WTC11 (cell line): ENCODE measurements around the gene FAM193B. TPM values are rescaled to one million over a fixed set of nuclear protein-coding genes. Genes with fewer than 3 reads are reported as not detected.
A peak's percentile ranks its signal among the peaks of the same experiment; 100 is the strongest.

Experiments used
- ATAC-seq: fragments of 200-7000 bp; cut with Tn5 transposase; 2 replicates; pipeline ENCODE4 v1.10.0; 2021; ENCODE audit warnings: mild to moderate bottlenecking, moderate library complexity
- Bru-seq: library from RNA; stranded (reverse); fragments of 400-500 nt; gene quantifications from one replicate; lab custom pipeline; 2021; lab: Mats Ljungman, UMichigan
- CTCF ChIA-PET: fragments of 300-600 bp; sonication (Branson Sonifier 250); formaldehyde crosslinking; loops from one replicate; lab custom pipeline; 2021; ENCODE audit warnings: antibody characterized with exemption; lab: Charles Lee
- POLR2A ChIA-PET: fragments of 350-600 bp; sonication (Branson Sonifier 250); formaldehyde crosslinking; loops from one replicate; lab custom pipeline; 2021; ENCODE audit warnings: antibody characterized with exemption; lab: Charles Lee
- DNase-seq: peaks from one replicate; pipeline ENCODE4 v3.0.0; 2021; ENCODE audit warnings: low spot score
- H3K27ac Mint-ChIP-seq: 2 replicates; pipeline ENCODE4 v1.8.0; 2021; ENCODE audit warnings: mixed read lengths
- H3K27me3 Mint-ChIP-seq: 2 replicates; pipeline ENCODE4 v1.8.0; 2021; ENCODE audit warnings: low read depth, mild to moderate bottlenecking, moderate library complexity, mixed read lengths
- H3K36me3 Mint-ChIP-seq: 2 replicates; pipeline ENCODE4 v1.8.0; 2021; ENCODE audit warnings: mixed read lengths
- H3K4me1 Mint-ChIP-seq: 2 replicates; pipeline ENCODE4 v1.8.0; 2022; ENCODE audit warnings: mixed read lengths
- H3K4me3 Mint-ChIP-seq: 2 replicates; pipeline ENCODE4 v1.8.0; 2021; ENCODE audit warnings: mild to moderate bottlenecking, moderate library complexity, mixed read lengths
- H3K9me3 Mint-ChIP-seq: 2 replicates; pipeline ENCODE4 v1.8.0; 2021; ENCODE audit warnings: mixed read lengths
- ATF1 ChIP-seq: sonication (generic); formaldehyde crosslinking; IDR thresholded peaks from 2 replicates; pipeline ENCODE4 v1.8.1; 2023; ENCODE audit warnings: mild to moderate bottlenecking, moderate library complexity, missing genetic modification reagents
- CBFB ChIP-seq: sonication (generic); formaldehyde crosslinking; IDR thresholded peaks from 2 replicates; pipeline ENCODE4 v1.8.1; 2022; ENCODE audit warnings: mild to moderate bottlenecking, low read depth, missing genetic modification reagents
- CREM ChIP-seq: sonication (generic); formaldehyde crosslinking; IDR thresholded peaks from 2 replicates; pipeline ENCODE4 v1.8.1; 2022; ENCODE audit warnings: mild to moderate bottlenecking, missing genetic modification reagents, moderate library complexity
- ELF4 ChIP-seq: sonication (generic); formaldehyde crosslinking; IDR thresholded peaks from 2 replicates; pipeline ENCODE4 v1.8.1; 2022; ENCODE audit warnings: low read depth, mild to moderate bottlenecking, moderate library complexity, missing genetic modification reagents
- FOXJ3 ChIP-seq: sonication (generic); formaldehyde crosslinking; IDR thresholded peaks from 2 replicates; pipeline ENCODE4 v1.9.0; 2021; ENCODE audit warnings: missing genetic modification reagents, mild to moderate bottlenecking, borderline replicate concordance
- FOXK1 ChIP-seq: sonication (generic); formaldehyde crosslinking; IDR thresholded peaks from 2 replicates; pipeline ENCODE4 v1.8.0; 2022; ENCODE audit warnings: mild to moderate bottlenecking, moderate library complexity, missing genetic modification reagents
- GABPB1 ChIP-seq: sonication (generic); formaldehyde crosslinking; IDR thresholded peaks from 2 replicates; pipeline ENCODE4 v1.8.1; 2023; ENCODE audit warnings: mild to moderate bottlenecking, missing genetic modification reagents
- GRHL2 ChIP-seq: fragments of 250-450 bp; sonication (Bioruptor Pico); IDR thresholded peaks from 2 replicates; pipeline ENCODE4 v1.8.0; 2022; ENCODE audit warnings: mild to moderate bottlenecking, moderate library complexity; ENCODE audit not compliant: insufficient replicate concordance, severe bottlenecking
- HMGA2 ChIP-seq: fragments of 250-450 bp; sonication (Bioruptor Pico); IDR thresholded peaks from 2 replicates; pipeline ENCODE4 v1.4.0; 2021; ENCODE audit warnings: mild to moderate bottlenecking, moderate library complexity
- NFATC4 ChIP-seq: fragments of 250-450 bp; sonication (Bioruptor Pico); IDR thresholded peaks from 2 replicates; pipeline ENCODE4 v1.9.0; 2021; ENCODE audit warnings: mild to moderate bottlenecking
- NR2C2 ChIP-seq: sonication (generic); formaldehyde crosslinking; IDR thresholded peaks from 2 replicates; pipeline ENCODE4 v1.8.0; 2022; ENCODE audit warnings: mild to moderate bottlenecking, missing genetic modification reagents
- NR3C1 ChIP-seq: sonication (generic); formaldehyde crosslinking; conservative IDR thresholded peaks from 2 replicates; pipeline ENCODE4 v1.8.1; 2023; ENCODE audit warnings: low read depth, mild to moderate bottlenecking, missing genetic modification reagents
- PRRX2 ChIP-seq: fragments of 250-450 bp; sonication (Bioruptor Pico); IDR thresholded peaks from 2 replicates; pipeline ENCODE4 v1.8.0; 2021; ENCODE audit warnings: mild to moderate bottlenecking
- RELA ChIP-seq: sonication (generic); formaldehyde crosslinking; IDR thresholded peaks from 2 replicates; pipeline ENCODE4 v1.8.1; 2022; ENCODE audit warnings: missing genetic modification reagents, mild to moderate bottlenecking, borderline replicate concordance
- TEAD1 ChIP-seq: sonication (generic); formaldehyde crosslinking; IDR thresholded peaks from 2 replicates; pipeline ENCODE4 v1.8.0; 2022; ENCODE audit warnings: mild to moderate bottlenecking, missing genetic modification reagents
- long read RNA-seq, 3 experiments: library from RNA in 1 of 3; library from capped mRNA in 1 of 3; library from polyadenylated mRNA in 1 of 3; unstranded in 2 of 3; stranded (forward) in 1 of 3; transcript quantifications; one replicate each; pipeline ENCODE4 v2.0.0, GENCODE V29; 2021
- total RNA-seq: library from RNA; stranded (reverse); gene quantifications from 3 replicates; pipeline ENCODE4 v1.2.3, GENCODE V29; 2021
- TF ChIP-seq, protein P1 (sequence below): sonication (generic); formaldehyde crosslinking; IDR thresholded peaks from 2 replicates; pipeline ENCODE4 v1.8.1; 2023; ENCODE audit warnings: mild to moderate bottlenecking, missing genetic modification reagents, moderate library complexity
- TF ChIP-seq, protein P2 (sequence below): fragments of 250-450 bp; sonication (Bioruptor Pico); conservative IDR thresholded peaks from 2 replicates; pipeline ENCODE4 v1.9.0; 2021; ENCODE audit warnings: mild to moderate bottlenecking
- TF ChIP-seq, protein P3 (sequence below): fragments of 250-450 bp; sonication (Bioruptor Pico); IDR thresholded peaks from 2 replicates; pipeline ENCODE4 v1.9.0; 2021; ENCODE audit warnings: mild to moderate bottlenecking
- TF ChIP-seq, protein P4 (sequence below): sonication (generic); formaldehyde crosslinking; IDR thresholded peaks from 2 replicates; pipeline ENCODE4 v1.8.0; 2022; ENCODE audit warnings: mild to moderate bottlenecking, missing genetic modification reagents
- TF ChIP-seq, protein P5 (sequence below): sonication (generic); formaldehyde crosslinking; IDR thresholded peaks from 2 replicates; pipeline ENCODE4 v1.8.0; 2023; ENCODE audit warnings: mild to moderate bottlenecking, missing genetic modification reagents
- TF ChIP-seq, protein P6 (sequence below): sonication (generic); formaldehyde crosslinking; IDR thresholded peaks from 2 replicates; pipeline ENCODE4 v1.8.0; 2022; ENCODE audit warnings: mild to moderate bottlenecking, missing genetic modification reagents
- TF ChIP-seq, protein P7 (sequence below): sonication (generic); formaldehyde crosslinking; IDR thresholded peaks from 2 replicates; pipeline ENCODE4 v1.8.0; 2022; ENCODE audit warnings: mild to moderate bottlenecking, missing genetic modification reagents
- TF ChIP-seq, protein P8 (sequence below): sonication (generic); formaldehyde crosslinking; IDR thresholded peaks from 2 replicates; pipeline ENCODE4 v1.8.0; 2022; ENCODE audit warnings: missing genetic modification reagents

FAM193B gene
- 95.1 to 101 TPM (median 95.6 TPM) in 3 replicates for total RNA-seq
- percentile 82 among the genes with signal in this experiment for Bru-seq, nascent RNA
- long read RNA-seq, experiment 1, transcript FAM193B-217 (9 exons, 2,913 nt), result major isoform, 15 of 187 reads
- long read RNA-seq, experiment 1, partial matches to known transcripts, result 36 of 187 reads
- long read RNA-seq, experiment 1, other reads (novel, unspliced or antisense), result 131 of 187 reads
- long read RNA-seq, experiment 2, partial matches to known transcripts, result 9 of 41 reads
- long read RNA-seq, experiment 2, other reads (novel, unspliced or antisense), result 25 of 41 reads
- long read RNA-seq, experiment 3, partial matches to known transcripts, result 1 of 1 reads
- long read RNA-seq, experiment 3, other reads (novel, unspliced or antisense), result 0 of 1 reads

DNA sequence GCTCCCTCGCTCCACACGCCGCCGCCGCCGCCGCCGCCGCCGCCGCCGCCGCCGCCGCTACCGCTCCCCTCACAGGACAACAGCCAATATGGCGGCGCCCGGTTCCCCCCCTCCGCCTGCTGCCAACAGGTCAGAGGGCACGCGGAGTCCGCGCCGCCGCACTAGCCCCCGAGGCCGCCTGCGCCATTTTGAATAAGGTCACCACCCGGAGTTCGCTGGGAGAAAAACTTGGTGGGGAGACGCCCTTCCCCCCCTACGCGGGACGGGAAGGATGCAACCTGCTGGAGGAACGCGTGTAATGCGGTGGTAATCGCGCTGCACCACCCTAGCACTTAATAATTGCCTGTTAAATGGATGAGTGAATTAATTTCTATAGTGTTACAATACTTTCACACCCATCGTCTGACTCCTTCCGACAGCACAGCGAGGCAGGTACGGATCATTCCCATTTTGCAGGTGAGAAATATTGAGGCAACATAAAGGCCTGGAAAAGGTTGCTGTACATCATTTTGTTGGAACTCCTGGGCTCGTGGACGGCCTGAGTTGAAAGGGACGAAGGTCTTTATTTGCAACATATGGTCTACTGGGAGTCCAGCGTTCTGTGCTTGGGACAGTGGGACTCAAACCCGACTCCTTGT is at the start of gene FAM193B:
Gene FAM193B, minus strand, starts transcription at position 90 of the 638 bp plus-strand sequence. CDS start 105 bp downstream, outside the sequence.
- Mint-ChIP-seq H3K9me3 (peaks cover 8% of the 10 kb centered on the region), H3K36me3 (peaks cover 18% of the 10 kb centered on the region), H3K27ac (peak within 1 kb of the TSS; percentile 19), H3K27me3 (peaks cover 9% of the 10 kb centered on the region), H3K4me1 (peaks cover 30% of the 10 kb centered on the region), H3K4me3 (peak within 1 kb of the TSS; percentile 83)
- CTCF ChIA-PET, result interaction anchor here (1.3 kb wide), 1 partner anchor 100 kb away, joined by 4 read pairs; no protein-coding TSS in a partner anchor
- DNase-seq (peak; percentile 97), ATAC-seq (peak; percentile 93)
- POLR2A ChIA-PET, result interaction anchor here (1.2 kb wide), 1 partner anchor 58 kb away, joined by 3 read pairs; no protein-coding TSS in a partner anchor
- no peak for TF ChIP-seq GRHL2 (CRISPR knock-in tag)
- TF ChIP-seq, protein P1, sequence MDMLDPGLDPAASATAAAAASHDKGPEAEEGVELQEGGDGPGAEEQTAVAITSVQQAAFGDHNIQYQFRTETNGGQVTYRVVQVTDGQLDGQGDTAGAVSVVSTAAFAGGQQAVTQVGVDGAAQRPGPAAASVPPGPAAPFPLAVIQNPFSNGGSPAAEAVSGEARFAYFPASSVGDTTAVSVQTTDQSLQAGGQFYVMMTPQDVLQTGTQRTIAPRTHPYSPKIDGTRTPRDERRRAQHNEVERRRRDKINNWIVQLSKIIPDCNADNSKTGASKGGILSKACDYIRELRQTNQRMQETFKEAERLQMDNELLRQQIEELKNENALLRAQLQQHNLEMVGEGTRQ (CRISPR knock-in tag), result peak; percentile 64
- TF ChIP-seq, protein P2, sequence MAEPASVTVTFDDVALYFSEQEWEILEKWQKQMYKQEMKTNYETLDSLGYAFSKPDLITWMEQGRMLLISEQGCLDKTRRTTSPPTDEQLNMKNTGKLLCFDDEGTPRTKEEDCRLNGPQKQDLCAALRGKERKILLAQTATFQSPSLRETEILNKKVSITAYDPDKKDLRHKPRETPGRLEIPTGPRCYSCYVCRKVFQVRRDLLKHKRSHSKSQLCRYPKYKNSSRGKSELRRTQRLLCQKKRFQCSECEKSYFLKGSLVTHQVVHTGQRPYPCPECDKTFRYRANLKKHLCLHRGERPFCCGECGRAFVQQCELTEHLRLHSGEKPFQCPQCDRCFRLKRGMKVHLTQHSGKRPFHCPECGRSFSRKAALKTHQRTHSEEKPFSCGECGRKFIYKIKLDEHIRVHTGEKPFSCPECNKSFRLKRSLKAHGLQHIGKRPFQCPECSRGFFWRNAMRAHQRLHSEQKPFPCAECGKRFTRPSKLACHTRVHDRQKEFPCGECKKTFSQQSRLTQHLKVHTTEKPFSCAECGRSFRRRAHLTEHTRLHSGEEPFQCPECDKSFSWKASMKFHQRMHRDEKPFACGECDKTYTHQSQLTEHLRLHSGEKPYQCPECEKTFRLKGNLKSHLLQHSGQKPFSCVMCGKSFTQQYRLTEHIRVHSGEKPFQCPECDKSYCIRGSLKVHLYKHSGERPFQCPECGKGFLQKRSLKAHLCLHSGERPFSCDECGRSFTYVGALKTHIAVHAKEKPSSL, result no peak
- TF ChIP-seq, protein P3, sequence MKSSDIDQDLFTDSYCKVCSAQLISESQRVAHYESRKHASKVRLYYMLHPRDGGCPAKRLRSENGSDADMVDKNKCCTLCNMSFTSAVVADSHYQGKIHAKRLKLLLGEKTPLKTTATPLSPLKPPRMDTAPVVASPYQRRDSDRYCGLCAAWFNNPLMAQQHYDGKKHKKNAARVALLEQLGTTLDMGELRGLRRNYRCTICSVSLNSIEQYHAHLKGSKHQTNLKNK (CRISPR knock-in tag), result no peak
- TF ChIP-seq NFATC4 (CRISPR knock-in tag), result no peak
- no peak for TF ChIP-seq FOXJ3
- peak; percentile 97 for TF ChIP-seq NR2C2 (CRISPR knock-in tag)
- TF ChIP-seq GABPB1, result no peak
- 0 out of 2 replicates have a peak, but pooled peaks have one; percentile 26 for TF ChIP-seq TEAD1 (CRISPR knock-in tag)
- TF ChIP-seq, protein P4, sequence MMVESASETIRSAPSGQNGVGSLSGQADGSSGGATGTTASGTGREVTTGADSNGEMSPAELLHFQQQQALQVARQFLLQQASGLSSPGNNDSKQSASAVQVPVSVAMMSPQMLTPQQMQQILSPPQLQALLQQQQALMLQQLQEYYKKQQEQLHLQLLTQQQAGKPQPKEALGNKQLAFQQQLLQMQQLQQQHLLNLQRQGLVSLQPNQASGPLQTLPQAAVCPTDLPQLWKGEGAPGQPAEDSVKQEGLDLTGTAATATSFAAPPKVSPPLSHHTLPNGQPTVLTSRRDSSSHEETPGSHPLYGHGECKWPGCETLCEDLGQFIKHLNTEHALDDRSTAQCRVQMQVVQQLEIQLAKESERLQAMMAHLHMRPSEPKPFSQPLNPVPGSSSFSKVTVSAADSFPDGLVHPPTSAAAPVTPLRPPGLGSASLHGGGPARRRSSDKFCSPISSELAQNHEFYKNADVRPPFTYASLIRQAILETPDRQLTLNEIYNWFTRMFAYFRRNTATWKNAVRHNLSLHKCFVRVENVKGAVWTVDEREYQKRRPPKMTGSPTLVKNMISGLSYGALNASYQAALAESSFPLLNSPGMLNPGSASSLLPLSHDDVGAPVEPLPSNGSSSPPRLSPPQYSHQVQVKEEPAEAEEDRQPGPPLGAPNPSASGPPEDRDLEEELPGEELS (CRISPR knock-in tag), result no peak
- TF ChIP-seq ATF1 (CRISPR knock-in tag), result no peak
- TF ChIP-seq RELA (CRISPR knock-in tag), result no peak
- TF ChIP-seq, protein P5, sequence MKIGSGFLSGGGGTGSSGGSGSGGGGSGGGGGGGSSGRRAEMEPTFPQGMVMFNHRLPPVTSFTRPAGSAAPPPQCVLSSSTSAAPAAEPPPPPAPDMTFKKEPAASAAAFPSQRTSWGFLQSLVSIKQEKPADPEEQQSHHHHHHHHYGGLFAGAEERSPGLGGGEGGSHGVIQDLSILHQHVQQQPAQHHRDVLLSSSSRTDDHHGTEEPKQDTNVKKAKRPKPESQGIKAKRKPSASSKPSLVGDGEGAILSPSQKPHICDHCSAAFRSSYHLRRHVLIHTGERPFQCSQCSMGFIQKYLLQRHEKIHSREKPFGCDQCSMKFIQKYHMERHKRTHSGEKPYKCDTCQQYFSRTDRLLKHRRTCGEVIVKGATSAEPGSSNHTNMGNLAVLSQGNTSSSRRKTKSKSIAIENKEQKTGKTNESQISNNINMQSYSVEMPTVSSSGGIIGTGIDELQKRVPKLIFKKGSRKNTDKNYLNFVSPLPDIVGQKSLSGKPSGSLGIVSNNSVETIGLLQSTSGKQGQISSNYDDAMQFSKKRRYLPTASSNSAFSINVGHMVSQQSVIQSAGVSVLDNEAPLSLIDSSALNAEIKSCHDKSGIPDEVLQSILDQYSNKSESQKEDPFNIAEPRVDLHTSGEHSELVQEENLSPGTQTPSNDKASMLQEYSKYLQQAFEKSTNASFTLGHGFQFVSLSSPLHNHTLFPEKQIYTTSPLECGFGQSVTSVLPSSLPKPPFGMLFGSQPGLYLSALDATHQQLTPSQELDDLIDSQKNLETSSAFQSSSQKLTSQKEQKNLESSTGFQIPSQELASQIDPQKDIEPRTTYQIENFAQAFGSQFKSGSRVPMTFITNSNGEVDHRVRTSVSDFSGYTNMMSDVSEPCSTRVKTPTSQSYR, result 0 out of 2 replicates have a peak, but pooled peaks have one; percentile 2
- TF ChIP-seq, protein P6, sequence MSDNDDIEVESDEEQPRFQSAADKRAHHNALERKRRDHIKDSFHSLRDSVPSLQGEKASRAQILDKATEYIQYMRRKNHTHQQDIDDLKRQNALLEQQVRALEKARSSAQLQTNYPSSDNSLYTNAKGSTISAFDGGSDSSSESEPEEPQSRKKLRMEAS (CRISPR knock-in tag), result 0 out of 2 replicates have a peak, but pooled peaks have one; percentile 42
- TF ChIP-seq NR3C1 (CRISPR knock-in tag), result no peak
- TF ChIP-seq FOXK1, result peak; percentile 41; the same call in 1 of the 2 replicates
- TF ChIP-seq CBFB, result no peak
- TF ChIP-seq, protein P7, sequence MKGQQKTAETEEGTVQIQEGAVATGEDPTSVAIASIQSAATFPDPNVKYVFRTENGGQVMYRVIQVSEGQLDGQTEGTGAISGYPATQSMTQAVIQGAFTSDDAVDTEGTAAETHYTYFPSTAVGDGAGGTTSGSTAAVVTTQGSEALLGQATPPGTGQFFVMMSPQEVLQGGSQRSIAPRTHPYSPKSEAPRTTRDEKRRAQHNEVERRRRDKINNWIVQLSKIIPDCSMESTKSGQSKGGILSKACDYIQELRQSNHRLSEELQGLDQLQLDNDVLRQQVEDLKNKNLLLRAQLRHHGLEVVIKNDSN (CRISPR knock-in tag), result peak; percentile 47; the same call in 1 of the 2 replicates
- TF ChIP-seq PRRX2 (CRISPR knock-in tag), result no peak
- TF ChIP-seq HMGA2 (CRISPR knock-in tag), result no peak
- no peak for TF ChIP-seq ELF4 (CRISPR knock-in tag)
- TF ChIP-seq CREM (CRISPR knock-in tag), result no peak
- TF ChIP-seq, protein P8, sequence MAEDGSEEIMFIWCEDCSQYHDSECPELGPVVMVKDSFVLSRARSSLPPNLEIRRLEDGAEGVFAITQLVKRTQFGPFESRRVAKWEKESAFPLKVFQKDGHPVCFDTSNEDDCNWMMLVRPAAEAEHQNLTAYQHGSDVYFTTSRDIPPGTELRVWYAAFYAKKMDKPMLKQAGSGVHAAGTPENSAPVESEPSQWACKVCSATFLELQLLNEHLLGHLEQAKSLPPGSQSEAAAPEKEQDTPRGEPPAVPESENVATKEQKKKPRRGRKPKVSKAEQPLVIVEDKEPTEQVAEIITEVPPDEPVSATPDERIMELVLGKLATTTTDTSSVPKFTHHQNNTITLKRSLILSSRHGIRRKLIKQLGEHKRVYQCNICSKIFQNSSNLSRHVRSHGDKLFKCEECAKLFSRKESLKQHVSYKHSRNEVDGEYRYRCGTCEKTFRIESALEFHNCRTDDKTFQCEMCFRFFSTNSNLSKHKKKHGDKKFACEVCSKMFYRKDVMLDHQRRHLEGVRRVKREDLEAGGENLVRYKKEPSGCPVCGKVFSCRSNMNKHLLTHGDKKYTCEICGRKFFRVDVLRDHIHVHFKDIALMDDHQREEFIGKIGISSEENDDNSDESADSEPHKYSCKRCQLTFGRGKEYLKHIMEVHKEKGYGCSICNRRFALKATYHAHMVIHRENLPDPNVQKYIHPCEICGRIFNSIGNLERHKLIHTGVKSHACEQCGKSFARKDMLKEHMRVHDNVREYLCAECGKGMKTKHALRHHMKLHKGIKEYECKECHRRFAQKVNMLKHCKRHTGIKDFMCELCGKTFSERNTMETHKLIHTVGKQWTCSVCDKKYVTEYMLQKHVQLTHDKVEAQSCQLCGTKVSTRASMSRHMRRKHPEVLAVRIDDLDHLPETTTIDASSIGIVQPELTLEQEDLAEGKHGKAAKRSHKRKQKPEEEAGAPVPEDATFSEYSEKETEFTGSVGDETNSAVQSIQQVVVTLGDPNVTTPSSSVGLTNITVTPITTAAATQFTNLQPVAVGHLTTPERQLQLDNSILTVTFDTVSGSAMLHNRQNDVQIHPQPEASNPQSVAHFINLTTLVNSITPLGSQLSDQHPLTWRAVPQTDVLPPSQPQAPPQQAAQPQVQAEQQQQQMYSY, result no peak
